AG04449 (cell line): ENCODE measurements around the gene TMEM174.

ENCODE experiments used
- CTCF ChIA-PET: fragments of 350-600 bp; formaldehyde crosslinking; extraction: SDS; loops from one replicate; lab custom pipeline; 2021; ENCODE audit warnings: antibody characterized with exemption; lab: Yijun Ruan, JAX
- POLR2A ChIA-PET: fragments of 400-600, 350-600 bp; formaldehyde crosslinking; extraction: SDS; loops from one replicate; lab custom pipeline; 2020; ENCODE audit warnings: antibody characterized with exemption, inconsistent platforms; lab: Yijun Ruan, JAX
- DNase-seq: peaks from one replicate; pipeline ENCODE4 v3.0.0-alpha.2; 2010; ENCODE audit warnings: low read depth, low spot score
- H3K4me3 ChIP-seq: 2 replicates; pipeline ENCODE4 v1.5.1; 2011; ENCODE audit warnings: low read depth, mild to moderate bottlenecking, control low read depth, low read length
- TF ChIP-seq, protein P1 (sequence below): IDR thresholded peaks from one replicate; pipeline ENCODE4 v1.5.1; 2011; ENCODE audit warnings: mild to moderate bottlenecking, moderate library complexity, low read length, control low read depth, inconsistent platforms; ENCODE audit not compliant: insufficient read depth; ENCODE audit errors: missing control alignments

TMEM174 gene, protein sequence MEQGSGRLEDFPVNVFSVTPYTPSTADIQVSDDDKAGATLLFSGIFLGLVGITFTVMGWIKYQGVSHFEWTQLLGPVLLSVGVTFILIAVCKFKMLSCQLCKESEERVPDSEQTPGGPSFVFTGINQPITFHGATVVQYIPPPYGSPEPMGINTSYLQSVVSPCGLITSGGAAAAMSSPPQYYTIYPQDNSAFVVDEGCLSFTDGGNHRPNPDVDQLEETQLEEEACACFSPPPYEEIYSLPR

DNA sequence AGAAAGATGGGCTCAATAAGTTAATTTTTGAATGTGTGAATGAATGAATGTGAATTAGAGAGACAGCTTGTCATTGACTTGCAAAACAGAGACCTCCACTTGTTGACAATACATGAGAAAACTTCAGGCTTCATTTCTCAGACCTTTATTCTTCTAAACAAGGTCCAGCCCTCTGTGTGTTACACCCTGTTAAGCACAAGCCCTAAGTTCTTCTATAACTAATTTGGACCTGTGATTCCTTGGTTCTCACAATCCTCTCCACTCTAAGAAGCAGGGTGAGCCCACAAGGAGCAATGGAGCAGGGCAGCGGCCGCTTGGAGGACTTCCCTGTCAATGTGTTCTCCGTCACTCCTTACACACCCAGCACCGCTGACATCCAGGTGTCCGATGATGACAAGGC lies at the start of gene TMEM174:
TSS of gene TMEM174 (plus strand) at position 243 of the 400 bp plus-strand sequence. CDS start at position 294, 51 bp downstream.
- no peak within 1 kb of the TSS for H3K4me3 ChIP-seq
- POLR2A ChIA-PET: no interaction called here
- DNase-seq: no peak
- TF ChIP-seq, protein P1, sequence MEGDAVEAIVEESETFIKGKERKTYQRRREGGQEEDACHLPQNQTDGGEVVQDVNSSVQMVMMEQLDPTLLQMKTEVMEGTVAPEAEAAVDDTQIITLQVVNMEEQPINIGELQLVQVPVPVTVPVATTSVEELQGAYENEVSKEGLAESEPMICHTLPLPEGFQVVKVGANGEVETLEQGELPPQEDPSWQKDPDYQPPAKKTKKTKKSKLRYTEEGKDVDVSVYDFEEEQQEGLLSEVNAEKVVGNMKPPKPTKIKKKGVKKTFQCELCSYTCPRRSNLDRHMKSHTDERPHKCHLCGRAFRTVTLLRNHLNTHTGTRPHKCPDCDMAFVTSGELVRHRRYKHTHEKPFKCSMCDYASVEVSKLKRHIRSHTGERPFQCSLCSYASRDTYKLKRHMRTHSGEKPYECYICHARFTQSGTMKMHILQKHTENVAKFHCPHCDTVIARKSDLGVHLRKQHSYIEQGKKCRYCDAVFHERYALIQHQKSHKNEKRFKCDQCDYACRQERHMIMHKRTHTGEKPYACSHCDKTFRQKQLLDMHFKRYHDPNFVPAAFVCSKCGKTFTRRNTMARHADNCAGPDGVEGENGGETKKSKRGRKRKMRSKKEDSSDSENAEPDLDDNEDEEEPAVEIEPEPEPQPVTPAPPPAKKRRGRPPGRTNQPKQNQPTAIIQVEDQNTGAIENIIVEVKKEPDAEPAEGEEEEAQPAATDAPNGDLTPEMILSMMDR: no peak
- CTCF ChIA-PET: interaction anchor here (1.0 to 2.1 kb wide), 2 partner anchors 29 kb away, joined by 3 to 7 read pairs; no protein-coding TSS in a partner anchor

DNA sequence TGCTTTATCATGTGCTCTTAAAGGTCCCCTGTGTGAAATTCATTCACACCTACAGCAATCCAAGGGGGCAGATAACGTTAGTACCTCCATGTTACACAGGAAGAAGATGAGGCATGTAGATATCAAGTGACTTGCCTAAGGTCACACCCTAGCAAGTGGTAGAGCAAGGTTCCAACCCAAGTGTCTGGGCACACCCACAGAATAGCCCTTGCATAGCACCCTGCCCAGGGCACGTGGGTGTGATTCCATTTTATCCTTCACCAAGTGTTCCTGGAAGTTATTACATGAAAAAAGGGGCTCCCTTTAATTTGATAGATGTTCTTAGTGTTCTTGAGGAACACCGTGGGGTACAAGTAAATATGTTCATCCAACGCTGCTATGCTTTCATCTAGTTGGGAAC lies 47.7 kb upstream of the TMEM174 start:
- ChIA-PET CTCF (interaction anchor here (2.3 to 7.0 kb wide), 2 partner anchors 9 to 93 kb away, joined by 8 to 45 read pairs; no protein-coding TSS in a partner anchor), POLR2A (no interaction called here)
- H3K4me3 ChIP-seq: no peak overlapping the region
- TF ChIP-seq, protein P1: no peak
- DNase-seq: no peak

DNA sequence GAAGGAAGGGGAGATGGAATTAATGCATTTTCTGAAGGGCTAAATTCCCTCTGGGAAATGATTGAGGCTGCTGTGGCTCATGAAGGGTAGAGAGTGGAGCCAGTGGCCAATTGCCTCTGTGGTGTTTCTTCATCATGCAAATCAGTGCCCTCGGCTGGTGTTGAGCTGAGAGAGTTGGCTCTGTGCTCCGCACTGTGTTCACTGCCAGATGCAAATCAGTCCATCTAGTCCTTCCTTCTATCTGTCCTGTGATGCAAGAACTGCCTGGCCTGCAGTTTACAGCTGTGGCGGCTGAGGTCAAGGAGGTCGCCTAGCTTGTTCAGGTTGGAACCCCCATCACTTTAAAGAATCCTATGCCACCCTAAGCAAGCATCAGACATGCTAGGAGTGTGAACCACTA lies 46.6 kb upstream of the TMEM174 start:
- no peak for DNase-seq
- TF ChIP-seq, protein P1: no peak
- ChIA-PET POLR2A (no interaction called here), CTCF (interaction anchor here (0.9 to 7.0 kb wide), 6 partner anchors 8 to 92 kb away, joined by 3 to 45 read pairs (median 6); no protein-coding TSS in a partner anchor)
- H3K4me3 ChIP-seq: no peak overlapping the region

DNA sequence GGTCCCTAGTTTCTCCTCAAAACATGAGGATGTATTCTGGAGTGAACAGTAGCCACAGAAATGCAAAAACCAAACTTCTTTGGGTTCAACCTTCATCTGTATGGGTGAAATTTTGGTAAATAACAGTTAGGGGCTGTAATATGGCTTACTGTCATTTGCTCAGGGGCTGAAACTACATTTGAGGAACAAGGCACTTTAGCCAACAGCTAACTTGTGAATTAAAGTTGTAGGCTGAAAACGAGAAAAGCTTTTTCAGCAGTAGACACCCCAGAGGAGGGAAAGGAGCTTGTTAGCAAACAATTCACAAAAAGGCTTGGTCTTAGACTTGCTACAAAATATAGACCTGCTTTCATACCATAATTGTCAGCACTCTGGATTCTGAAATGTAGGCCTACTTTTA lies 46.0 kb upstream of the TMEM174 start:
- TF ChIP-seq, protein P1: no peak
- no peak overlapping the region for H3K4me3 ChIP-seq
- DNase-seq: no peak
- CTCF ChIA-PET: interaction anchor here (0.9 to 2.3 kb wide), 5 partner anchors 9 to 91 kb away, joined by 3 to 8 read pairs (median 4); no protein-coding TSS in a partner anchor
- POLR2A ChIA-PET: no interaction called here

DNA sequence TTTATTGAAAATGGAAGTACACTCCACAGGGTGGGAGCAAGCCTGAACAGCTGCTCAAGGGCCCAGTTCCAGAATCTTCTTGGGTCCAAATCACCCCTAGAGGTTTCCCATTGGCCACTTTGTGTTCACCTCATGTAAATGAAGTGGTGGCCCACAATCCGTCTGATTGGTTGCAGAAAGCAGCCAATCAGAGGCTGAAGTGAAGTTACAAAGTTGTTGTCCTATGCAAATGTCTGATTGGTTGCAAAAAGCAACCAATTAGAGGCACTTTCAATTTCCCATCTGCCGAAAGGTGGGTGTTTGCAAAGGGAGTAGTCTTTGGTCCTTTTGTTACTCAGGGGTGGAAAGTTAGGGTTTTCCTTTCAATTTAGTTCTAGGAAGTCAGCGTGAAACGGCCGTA lies 43.9 kb upstream of the TMEM174 start:
- DNase-seq: no peak
- ChIA-PET POLR2A (no interaction called here), CTCF (no interaction called here)
- TF ChIP-seq, protein P1: no peak
- H3K4me3 ChIP-seq: no peak overlapping the region

DNA sequence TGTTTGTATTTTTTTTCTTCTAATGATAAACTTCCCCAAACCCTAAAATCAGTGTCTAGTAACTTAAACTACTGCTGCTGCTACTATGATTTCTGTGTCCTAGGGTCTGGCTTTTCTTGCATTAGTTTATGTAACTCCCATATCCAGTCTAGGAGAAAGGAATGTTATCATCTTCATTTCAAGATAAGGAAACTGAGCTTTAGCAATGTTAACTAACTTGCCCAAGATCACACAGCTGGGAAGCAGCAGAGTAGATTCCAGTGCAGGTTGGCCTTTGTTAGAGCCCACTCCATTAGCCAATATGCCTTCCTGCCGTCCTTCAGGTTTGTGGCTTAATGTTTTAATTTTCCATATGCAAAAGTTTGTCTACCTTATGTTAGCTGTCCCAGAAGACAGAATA lies 42.2 kb upstream of the TMEM174 start:
- ChIA-PET POLR2A (no interaction called here), CTCF (interaction anchor here (1.0 to 2.1 kb wide), 2 partner anchors 32 to 85 kb away, joined by 3 to 13 read pairs; no protein-coding TSS in a partner anchor)
- no peak for DNase-seq
- no peak overlapping the region for H3K4me3 ChIP-seq
- TF ChIP-seq, protein P1: no peak
